Kidney epithelial cell (primary cell): ENCODE measurements around the gene KNTC1. TPM values are rescaled to one million over a fixed set of nuclear protein-coding genes. Genes with fewer than 3 reads are reported as not detected.
A peak's percentile ranks its signal among the peaks of the same experiment; 100 is the strongest.

ENCODE experiments used
- DNase-seq: peaks from one replicate; pipeline ENCODE4 v3.0.0-alpha.2; 2010; ENCODE audit warnings: low read depth
- H3K27me3 ChIP-seq: 2 replicates; pipeline ENCODE4 v1.6.0; 2011; ENCODE audit warnings: low read length; ENCODE audit not compliant: control insufficient read depth, insufficient read depth
- H3K36me3 ChIP-seq: 2 replicates; pipeline ENCODE4 v1.5.1; 2011; ENCODE audit warnings: low read length; ENCODE audit not compliant: control insufficient read depth, insufficient read depth
- H3K4me3 ChIP-seq: 2 replicates; pipeline ENCODE4 v1.5.1; 2011; ENCODE audit warnings: low read depth, mild to moderate bottlenecking, control low read depth, low read length
- total RNA-seq: library from RNA; depleted of rRNA; stranded (reverse); fragments of >200 nt; gene quantifications from 2 replicates; pipeline ENCODE4 v1.2.3, GENCODE V29; 2015
- TF ChIP-seq, protein P1 (sequence below): IDR thresholded peaks from 2 replicates; pipeline ENCODE4 v1.5.1; 2011; ENCODE audit warnings: mild to moderate bottlenecking, moderate library complexity, low read length, control low read depth, inconsistent platforms; ENCODE audit not compliant: insufficient read depth, poor library complexity, severe bottlenecking

KNTC1 gene
- total RNA-seq, 1 donor from 2014 or later, result 12.4 TPM

DNA sequence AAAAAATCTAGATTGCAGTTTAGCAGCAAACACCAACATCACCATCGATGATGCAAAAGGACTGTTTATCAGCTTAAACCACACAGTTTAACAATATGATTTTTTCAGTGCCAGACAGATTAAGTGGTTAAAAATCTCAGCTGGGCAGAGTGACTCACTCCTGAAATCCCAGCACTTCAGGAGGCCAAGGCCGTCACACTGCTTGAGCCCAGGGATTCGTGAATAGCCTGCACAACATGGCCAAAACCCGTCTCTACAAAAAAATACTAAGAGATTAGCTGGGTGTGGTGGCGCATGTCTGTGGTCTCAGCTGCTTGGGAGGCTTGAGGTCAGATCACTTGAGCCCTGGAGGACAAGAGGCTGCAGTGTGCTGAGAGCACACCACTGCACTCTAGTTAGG is 9.2 kb upstream of the KNTC1 start:
- Histone ChIP-seq H3K27me3 (no peaks in the 10 kb centered on the region), H3K36me3 (peaks cover 6% of the 10 kb centered on the region), H3K4me3 (no peak overlapping the region)
- peak; percentile 79 for DNase-seq
- TF ChIP-seq, protein P1, sequence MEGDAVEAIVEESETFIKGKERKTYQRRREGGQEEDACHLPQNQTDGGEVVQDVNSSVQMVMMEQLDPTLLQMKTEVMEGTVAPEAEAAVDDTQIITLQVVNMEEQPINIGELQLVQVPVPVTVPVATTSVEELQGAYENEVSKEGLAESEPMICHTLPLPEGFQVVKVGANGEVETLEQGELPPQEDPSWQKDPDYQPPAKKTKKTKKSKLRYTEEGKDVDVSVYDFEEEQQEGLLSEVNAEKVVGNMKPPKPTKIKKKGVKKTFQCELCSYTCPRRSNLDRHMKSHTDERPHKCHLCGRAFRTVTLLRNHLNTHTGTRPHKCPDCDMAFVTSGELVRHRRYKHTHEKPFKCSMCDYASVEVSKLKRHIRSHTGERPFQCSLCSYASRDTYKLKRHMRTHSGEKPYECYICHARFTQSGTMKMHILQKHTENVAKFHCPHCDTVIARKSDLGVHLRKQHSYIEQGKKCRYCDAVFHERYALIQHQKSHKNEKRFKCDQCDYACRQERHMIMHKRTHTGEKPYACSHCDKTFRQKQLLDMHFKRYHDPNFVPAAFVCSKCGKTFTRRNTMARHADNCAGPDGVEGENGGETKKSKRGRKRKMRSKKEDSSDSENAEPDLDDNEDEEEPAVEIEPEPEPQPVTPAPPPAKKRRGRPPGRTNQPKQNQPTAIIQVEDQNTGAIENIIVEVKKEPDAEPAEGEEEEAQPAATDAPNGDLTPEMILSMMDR, result no peak

DNA sequence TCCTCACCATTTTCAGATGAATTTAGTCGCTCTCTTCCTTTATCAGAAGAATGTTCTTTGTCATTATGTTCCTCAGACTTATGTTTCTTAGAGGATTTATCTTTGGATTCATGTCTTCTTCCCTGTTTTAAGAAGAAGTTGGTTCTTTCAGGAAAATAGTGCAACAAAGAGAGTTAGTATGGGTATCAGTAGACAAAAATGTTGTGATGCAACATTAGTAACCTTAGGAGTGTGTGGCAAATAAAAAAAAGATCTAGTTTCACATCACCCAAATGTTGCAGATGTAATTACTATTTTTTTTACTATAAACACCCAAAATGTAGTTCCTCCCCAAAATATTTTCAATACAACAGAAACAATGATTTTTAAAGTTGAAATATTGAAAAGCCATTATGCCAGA is 8.1 kb upstream of the KNTC1 start:
- H3K36me3 ChIP-seq, result peaks cover 6% of the 10 kb centered on the region

DNA sequence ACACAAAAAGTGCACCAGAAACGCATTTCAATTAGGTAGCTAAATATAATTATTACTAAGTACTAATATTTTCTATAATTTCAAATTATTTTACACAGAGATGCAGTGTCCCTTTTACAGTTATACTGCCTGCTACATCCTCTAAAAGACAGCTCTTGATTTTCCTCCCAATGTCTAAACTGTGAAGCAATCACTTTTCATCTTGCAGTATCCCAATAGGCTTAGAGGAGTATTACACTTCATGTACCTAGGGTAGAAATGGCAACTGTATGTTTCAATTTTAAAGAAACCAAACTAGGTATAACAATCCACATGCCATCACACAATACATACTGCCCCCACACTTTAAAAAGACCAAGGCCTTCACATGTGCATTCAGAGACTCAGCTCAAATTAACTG is 7.6 kb upstream of the KNTC1 start:
- TF ChIP-seq, protein P1, result no peak
- Histone ChIP-seq H3K4me3 (no peak overlapping the region), H3K27me3 (no peaks in the 10 kb centered on the region), H3K36me3 (peaks cover 6% of the 10 kb centered on the region)
- no peak for DNase-seq

More for the DNA sequence above, 8.1 kb upstream of the KNTC1 start:
- Histone ChIP-seq H3K4me3 (no peak overlapping the region), H3K27me3 (no peaks in the 10 kb centered on the region)
- DNase-seq, result no peak
- TF ChIP-seq, protein P1, result no peak

DNA sequence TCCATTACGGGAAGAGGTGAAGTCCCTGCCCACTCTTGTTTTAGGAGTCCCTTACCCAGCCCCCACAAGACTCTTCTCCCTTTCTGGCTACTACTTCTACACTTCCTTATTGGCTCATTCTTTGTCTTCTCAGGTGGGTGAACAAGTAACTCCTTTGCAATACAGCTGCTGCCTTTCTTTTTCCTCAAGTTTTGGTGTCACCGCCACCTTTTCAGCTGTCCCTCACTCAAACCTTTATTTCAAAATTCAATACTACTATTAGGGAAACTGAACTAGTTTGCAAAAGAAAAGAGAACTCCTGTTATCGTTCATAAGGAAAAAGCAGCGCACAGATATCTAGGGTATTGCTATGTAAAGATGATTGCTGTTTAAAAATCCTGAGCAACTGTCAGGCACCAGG is 6.4 kb upstream of the KNTC1 start:
- Histone ChIP-seq H3K36me3 (peaks cover 6% of the 10 kb centered on the region), H3K4me3 (no peak overlapping the region), H3K27me3 (no peaks in the 10 kb centered on the region)
- TF ChIP-seq, protein P1, result no peak
- no peak for DNase-seq

DNA sequence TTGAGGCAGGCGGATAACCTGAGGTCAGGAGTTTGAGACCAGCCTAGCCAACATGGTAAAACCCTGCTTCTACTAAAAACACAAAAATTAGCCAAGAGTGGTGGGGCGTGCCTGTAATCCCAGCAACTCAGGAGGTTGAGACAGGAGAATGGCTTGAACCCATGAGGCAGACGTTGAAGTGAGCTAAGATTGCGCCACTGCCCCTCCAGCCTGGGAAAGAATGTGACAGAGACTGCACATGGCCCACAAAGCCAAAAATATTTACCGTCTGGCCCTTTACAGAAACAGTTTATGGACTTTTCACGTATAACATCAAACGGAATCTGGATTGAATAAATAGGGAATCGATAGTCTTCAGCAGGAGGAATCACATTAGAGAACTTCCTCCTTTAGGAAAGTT is 3.8 kb upstream of the KNTC1 start:
- H3K36me3 ChIP-seq, result peaks cover 6% of the 10 kb centered on the region

More for the DNA sequence above, 3.8 kb upstream of the KNTC1 start:
- TF ChIP-seq, protein P1, result no peak
- Histone ChIP-seq H3K27me3 (no peaks in the 10 kb centered on the region), H3K4me3 (peak overlapping the region; percentile 14)
- DNase-seq, result no peak
